Fibroblast of lung (primary cell): ENCODE measurements around the gene THRAP3. TPM values are rescaled to one million over a fixed set of nuclear protein-coding genes. Genes with fewer than 3 reads are reported as not detected.
A peak's percentile ranks its signal among the peaks of the same experiment; 100 is the strongest.

Experiments
- DNase-seq, 2 donors: peaks; one replicate each; pipeline versions ENCODE4 v3.0.0 to v3.0.0-alpha.2; 2010; ENCODE audit warnings: low read depth in 2 of 2
- H2AFZ ChIP-seq: 2 replicates; pipeline ENCODE4 v1.5.1; 2012; ENCODE audit warnings: low read length, control low read depth, inconsistent platforms
- H3K27ac ChIP-seq: 2 replicates; pipeline ENCODE4 v1.5.1; 2011; ENCODE audit warnings: low read length, control low read depth; ENCODE audit not compliant: insufficient read depth
- H3K27me3 ChIP-seq: 2 replicates; pipeline ENCODE4 v1.5.1; 2011; ENCODE audit warnings: mild to moderate bottlenecking, low read length; ENCODE audit not compliant: control insufficient read depth, insufficient read depth
- H3K36me3 ChIP-seq: 2 replicates; pipeline ENCODE4 v1.5.1; 2011; ENCODE audit warnings: low read length; ENCODE audit not compliant: control insufficient read depth, insufficient read depth
- H3K4me1 ChIP-seq: 2 replicates; pipeline ENCODE4 v1.5.1; 2011; ENCODE audit warnings: low read length; ENCODE audit not compliant: control insufficient read depth, insufficient read depth; ENCODE audit errors: extremely low read depth
- H3K4me2 ChIP-seq: 2 replicates; pipeline ENCODE4 v1.5.1; 2011; ENCODE audit warnings: low read length, control low read depth; ENCODE audit not compliant: insufficient read depth; ENCODE audit errors: extremely low read depth
- H3K4me3 ChIP-seq, 4 experiments: fragments of 200-600 bp in 1 of 4; sonication (generic) in 1 of 4; replicated peaks in 1 of 4; 2 replicates each; pipeline ENCODE4 v1.5.1; 2011 to 2016; ENCODE audit warnings: low read length in 4 of 4, low read depth in 3 of 4, mild to moderate bottlenecking in 3 of 4, control low read depth in 2 of 4, inconsistent platforms in 1 of 4, mixed read lengths in 1 of 4; ENCODE audit not compliant: insufficient read depth in 1 of 4; ENCODE audit errors: control extremely low read depth in 1 of 4
- H3K79me2 ChIP-seq: 2 replicates; pipeline ENCODE4 v1.5.1; 2012; ENCODE audit warnings: mild to moderate bottlenecking, low read length, inconsistent platforms; ENCODE audit not compliant: control insufficient read depth, insufficient read depth
- H3K9ac ChIP-seq: 2 replicates; pipeline ENCODE4 v1.5.1; 2011; ENCODE audit warnings: mild to moderate bottlenecking, low read length, control low read depth; ENCODE audit not compliant: insufficient read depth
- H3K9me3 ChIP-seq: 2 replicates; pipeline ENCODE4 v1.5.1; 2012; ENCODE audit warnings: low read depth, low read length; ENCODE audit not compliant: control insufficient read depth, insufficient read depth
- H4K20me1 ChIP-seq: 2 replicates; pipeline ENCODE4 v1.5.1; 2011; ENCODE audit warnings: low read length; ENCODE audit not compliant: control insufficient read depth, insufficient read depth; ENCODE audit errors: extremely low read depth
- CTCF ChIP-seq, 2 donors: IDR thresholded peaks in 1 of 2; conservative IDR thresholded peaks in 1 of 2; 1 replicate in 1 of 2; 2 replicates in 1 of 2; pipeline ENCODE4 v1.5.1; 2011 to 2012; ENCODE audit warnings: low read length in 2 of 2, control low read depth in 1 of 2, inconsistent platforms in 1 of 2, low read depth in 1 of 2, mild to moderate bottlenecking in 1 of 2
- EZH2 ChIP-seq: IDR thresholded peaks from 2 replicates; pipeline ENCODE4 v1.5.1; 2012; ENCODE audit warnings: low read length, control low read depth, mild to moderate bottlenecking; ENCODE audit errors: missing control alignments
- polyA plus RNA-seq, 2 donors: library from polyadenylated mRNA; depleted of rRNA in 1 of 2; stranded (reverse) in 1 of 2; unstranded in 1 of 2; fragments of >200 nt; gene quantifications; 2 replicates each; pipeline ENCODE4 v1.2.1, GENCODE V29; 2011 to 2012; ENCODE audit warnings: missing spikeins in 1 of 2
- total RNA-seq: library from RNA; depleted of rRNA; stranded (reverse); fragments of >200 nt; gene quantifications from 2 replicates; pipeline ENCODE4 v1.2.1, GENCODE V29; 2014

THRAP3 gene
- total and polyA plus RNA-seq, 2 donors (not counting 1 experiment from before 2014, with no cell fraction given), result 92.5 to 97.5 TPM

- no peak overlapping the region for H3K9ac ChIP-seq
- H2AFZ ChIP-seq, result no peak overlapping the region
- peaks cover 16% of the 10 kb centered on the region for H3K79me2 ChIP-seq
- TF ChIP-seq EZH2 (no peak), CTCF (conservative IDR thresholded peaks at IDR 0.05 in 1 of 2, IDR thresholded peaks at IDR 0.05 in 1 of 2; ENCODE audit: low read depth in 1 of 2, low read length in 2 of 2) (no peak)
- H3K9me3 ChIP-seq, result no peaks in the 10 kb centered on the region
- peaks cover 21% of the 10 kb centered on the region for H3K4me1 ChIP-seq
- H3K36me3 ChIP-seq, result peaks cover 9% of the 10 kb centered on the region
- no peaks in the 10 kb centered on the region for H4K20me1 ChIP-seq
- no peak for DNase-seq
- no peak overlapping the region for H3K4me2 ChIP-seq
- H3K27me3 ChIP-seq, result no peaks in the 10 kb centered on the region
- no peak overlapping the region for H3K4me3 ChIP-seq
- no peak overlapping the region for H3K27ac ChIP-seq
These were observed 102.3 kb downstream of the THRAP3 start for GRCh38 chr1:36326499-36326898.

GRCh38 chr1:36327421-36328087 is 103.3 kb downstream of the THRAP3 start:
- Histone ChIP-seq H3K27ac (no peak overlapping the region), H3K36me3 (no peaks in the 10 kb centered on the region), H3K4me2 (no peak overlapping the region), H3K9ac (no peak overlapping the region), H3K4me1 (peaks cover 16% of the 10 kb centered on the region), H3K9me3 (no peaks in the 10 kb centered on the region), H4K20me1 (no peaks in the 10 kb centered on the region), H3K4me3 (no peak overlapping the region), H2AFZ (no peak overlapping the region), H3K79me2 (peaks cover 6% of the 10 kb centered on the region), H3K27me3 (no peaks in the 10 kb centered on the region)
- TF ChIP-seq EZH2, result no peak
- TF ChIP-seq CTCF (conservative IDR thresholded peaks at IDR 0.05 in 1 of 2, IDR thresholded peaks at IDR 0.05 in 1 of 2; ENCODE audit: low read depth in 1 of 2, low read length in 2 of 2), result no peak
- peak in 1 of 2 donors; percentile 64 for DNase-seq

- Histone ChIP-seq H3K79me2 (peaks cover 2% of the 10 kb centered on the region), H3K9ac (no peak overlapping the region), H2AFZ (no peak overlapping the region), H3K4me1 (peaks cover 16% of the 10 kb centered on the region), H3K4me2 (no peak overlapping the region), H3K9me3 (no peaks in the 10 kb centered on the region), H3K27me3 (no peaks in the 10 kb centered on the region), H4K20me1 (no peaks in the 10 kb centered on the region), H3K27ac (no peak overlapping the region), H3K4me3 (no peak overlapping the region), H3K36me3 (no peaks in the 10 kb centered on the region)
- TF ChIP-seq EZH2, result no peak
- no peak for TF ChIP-seq CTCF (conservative IDR thresholded peaks at IDR 0.05 in 1 of 2, IDR thresholded peaks at IDR 0.05 in 1 of 2; ENCODE audit: low read depth in 1 of 2, low read length in 2 of 2)
- DNase-seq, result no peak
These were observed 103.8 kb downstream of the THRAP3 start for GRCh38 chr1:36328088-36328480.
